Lung (tissue), 12 donors: ENCODE results near the gene HOXB9. TPM values are rescaled to one million over a fixed set of nuclear protein-coding genes. Genes with fewer than 3 reads are reported as not detected.

Experiments
- ATAC-seq: fragments of 200-7000 bp; cut with Tn5 transposase; one replicate; pipeline ENCODE4 v1.9.1; 2020; ENCODE audit warnings: moderate number of reproducible peaks; ENCODE audit not compliant: insufficient read depth, low FRiP score
- DNase-seq, 3 donors: peaks; one replicate each; pipeline ENCODE4 v3.0.0-alpha.2; 2013 to 2017
- H3K27ac ChIP-seq, 2 donors: one replicate each; pipeline ENCODE4 v1.5.1; 2013; ENCODE audit warnings: mild to moderate bottlenecking in 2 of 2, moderate library complexity in 2 of 2, control low read depth in 1 of 2, inconsistent platforms in 1 of 2, low read depth in 1 of 2, low read length in 1 of 2
- H3K27me3 ChIP-seq, 3 donors: one replicate each; pipeline ENCODE4 v1.5.1; 2013; ENCODE audit warnings: low read length in 2 of 3; ENCODE audit not compliant: control insufficient read depth in 3 of 3, insufficient read depth in 3 of 3
- H3K36me3 ChIP-seq, 4 donors: one replicate each; pipeline ENCODE4 v1.5.1; 2013; ENCODE audit warnings: low read length in 4 of 4, mild to moderate bottlenecking in 1 of 4, moderate library complexity in 1 of 4; ENCODE audit not compliant: control insufficient read depth in 4 of 4, insufficient read depth in 4 of 4
- H3K4me1 ChIP-seq, 5 donors: one replicate each; pipeline ENCODE4 v1.5.1; 2013; ENCODE audit warnings: low read length in 5 of 5, mild to moderate bottlenecking in 2 of 5, moderate library complexity in 1 of 5; ENCODE audit not compliant: control insufficient read depth in 5 of 5, insufficient read depth in 5 of 5
- H3K4me3 ChIP-seq: one replicate; pipeline ENCODE4 v1.5.1; 2013; ENCODE audit warnings: mild to moderate bottlenecking, control low read depth, moderate library complexity
- H3K9ac ChIP-seq, 2 donors: one replicate each; pipeline ENCODE4 v1.5.1; 2013; ENCODE audit warnings: low read length in 2 of 2, control low read depth in 1 of 2; ENCODE audit not compliant: insufficient read depth in 1 of 2
- H3K9me3 ChIP-seq, 4 donors: one replicate each; pipeline ENCODE4 v1.5.1; 2013; ENCODE audit warnings: low read length in 3 of 4, mild to moderate bottlenecking in 1 of 4, moderate library complexity in 1 of 4; ENCODE audit not compliant: control insufficient read depth in 4 of 4, insufficient read depth in 3 of 4
- CTCF ChIP-seq: IDR thresholded peaks from 2 replicates; pipeline ENCODE4 v1.5.1; 2012; ENCODE audit warnings: mild to moderate bottlenecking; ENCODE audit errors: control extremely low read depth, extremely low read depth
- WGBS, 2 donors: extraction: QIAGEN DNeasy Blood & Tissue Kit; methylation state at CpG; one replicate each; pipeline ENCODE4 v1.1.7; 2013; 5-methylcytosine and 5-hydroxymethylcytosine counted together
- polyA plus RNA-seq, 2 donors: library from polyadenylated mRNA; stranded (reverse); fragments of 200-250 nt; gene quantifications; one replicate each; pipeline ENCODE4 v1.2.1, GENCODE V29; 2013
- total RNA-seq, 2 donors: library from RNA; depleted of rRNA in 1 of 2; stranded (reverse); fragments of >200 nt in 1 of 2; gene quantifications; one replicate each; pipeline ENCODE4 v1.2.1, GENCODE V29; 2014 to 2021
- donor health status: control.
- donor health status: control.
- donor health status: Bipolar disorder and iron deficiency.
- donor health status: healthy.
- donor health status: DM: yes; HTN: yes; CAD: no.

The HOXB9 gene
- total and polyA plus RNA-seq, 4 donors, result 0.18 TPM; not detected in 3

GRCh38 chr17:48608494-48608834 is 17.7 kb downstream of the HOXB9 start:
- ATAC-seq (no peak), DNase-seq (no peak)
- Histone ChIP-seq H3K9ac (no peak overlapping the region), H3K27ac (no peak overlapping the region), H3K27me3 (peaks cover under 1 to 79% (median 36%) of the 10 kb centered on the region in 3 donors), H3K4me1 (peaks cover 0 to 17% (median 0%) of the 10 kb centered on the region in 5 donors), H3K36me3 (peaks cover 0 to 8% (median 0%) of the 10 kb centered on the region in 4 donors), H3K9me3 (peaks cover 0 to 4% (median 0%) of the 10 kb centered on the region in 4 donors), H3K4me3 (no peak overlapping the region)
- WGBS, 2 donors, result 87 to 94% methylated on average over 1 of the region's 1 CpG
- TF ChIP-seq CTCF, result no peak

- peaks cover 0 to 84% (median 40%) of the 10 kb centered on the region in 3 donors for H3K27me3 ChIP-seq
- H3K9ac ChIP-seq, result no peak overlapping the region
- peaks cover 0 to 4% (median 0%) of the 10 kb centered on the region in 4 donors for H3K9me3 ChIP-seq
- DNase-seq, result no peak
- TF ChIP-seq CTCF, result no peak
- H3K4me1 ChIP-seq, result peaks cover 0 to 13% (median 0%) of the 10 kb centered on the region in 5 donors
- ATAC-seq, result no peak
- H3K27ac ChIP-seq, result no peak overlapping the region
- H3K4me3 ChIP-seq, result no peak overlapping the region
- WGBS, 2 donors, result 63 to 76% methylated on average over 9 of the region's 9 CpGs
- peaks cover 0 to 8% (median 0%) of the 10 kb centered on the region in 4 donors for H3K36me3 ChIP-seq
Measured at GRCh38 chr17:48606892-48607614, 19.1 kb downstream of the HOXB9 start.

GRCh38 chr17:48605991-48606891 is 19.9 kb downstream of the HOXB9 start:
- 61 to 85% methylated on average over 41 of the region's 41 CpGs for WGBS, 2 donors
- TF ChIP-seq CTCF, result no peak
- Histone ChIP-seq H3K9me3 (peaks cover 0 to 4% (median 0%) of the 10 kb centered on the region in 4 donors), H3K27me3 (peaks cover 0 to 84% (median 46%) of the 10 kb centered on the region in 3 donors), H3K36me3 (peaks cover 0 to 8% (median 0%) of the 10 kb centered on the region in 4 donors), H3K27ac (no peak overlapping the region), H3K4me1 (peaks cover 0 to 9% (median 0%) of the 10 kb centered on the region in 5 donors), H3K4me3 (no peak overlapping the region), H3K9ac (no peak overlapping the region)
- ATAC-seq, result no peak
- DNase-seq, result no peak
